NCI-H187 (cell line): Measurements from ENCODE around the gene NDUFB10.

Experiments used
- DNase-seq, 2 experiments: peaks; one replicate each; lab custom pipeline; 2025; lab: John Stamatoyannopoulos, UW

The NDUFB10 gene

GRCh38 chr16:1971796-1972489 is 12.6 kb downstream of the NDUFB10 start, which contains the start of gene TBL3:
Gene TBL3 (plus strand): TSS chr16:1972053. CDS start chr16:1972165, 112 bp downstream.
- DNase-seq, result peak; percentile 96 to 97

GRCh38 chr16:1972490-1972877 is 13.1 kb downstream of the NDUFB10 start:
- DNase-seq, result no peak

- no peak for DNase-seq
These were observed 14.3 kb downstream of the NDUFB10 start for GRCh38 chr16:1973461-1974156.

GRCh38 chr16:1974157-1975070 is 15.1 kb downstream of the NDUFB10 start:
- no peak for DNase-seq

- no peak for DNase-seq
These were observed 16.3 kb downstream of the NDUFB10 start for GRCh38 chr16:1975432-1976215.

- DNase-seq, result no peak
These were observed 16.8 kb downstream of the NDUFB10 start for GRCh38 chr16:1976216-1976520.

GRCh38 chr16:1976951-1977874 is 17.9 kb downstream of the NDUFB10 start:
- DNase-seq, result no peak

- no peak for DNase-seq
These were observed 18.5 kb downstream of the NDUFB10 start for GRCh38 chr16:1977875-1978268.

- DNase-seq, result no peak
These were observed 19.3 kb downstream of the NDUFB10 start for GRCh38 chr16:1978476-1979120.

- peak; percentile 19 to 58 for DNase-seq
These were observed 20.1 kb downstream of the NDUFB10 start for GRCh38 chr16:1979271-1980029.

GRCh38 chr16:1980030-1980769 is 20.9 kb downstream of the NDUFB10 start:
- no peak for DNase-seq

- no peak for DNase-seq
These were observed 21.4 kb downstream of the NDUFB10 start for GRCh38 chr16:1980770-1981087.

- DNase-seq, result no peak
These were observed 22.1 kb downstream of the NDUFB10 start, which contains the start of gene NOXO1 for GRCh38 chr16:1981398-1981836. Gene NOXO1 (minus strand): TSS chr16:1981469. CDS start chr16:1981179, 290 bp downstream.

- no peak for DNase-seq
These were observed 22.7 kb downstream of the NDUFB10 start for GRCh38 chr16:1982013-1982433.

- DNase-seq, result no peak
These were observed 23.7 kb downstream of the NDUFB10 start for GRCh38 chr16:1982991-1983543.

GRCh38 chr16:1983544-1984346 is 24.4 kb downstream of the NDUFB10 start, which contains the start of gene GFER:
Gene GFER (plus strand): TSS chr16:1984193. CDS start chr16:1984219, 26 bp downstream.
- DNase-seq, result peak; percentile 86 to 92
